ENCODE data around the gene DUSP10. TPM values are rescaled to one million over a fixed set of nuclear protein-coding genes. Genes with fewer than 3 reads are reported as not detected.

Gene DUSP10
- polyA plus RNA-seq, 1 experiment: 35.9 TPM

DNA sequence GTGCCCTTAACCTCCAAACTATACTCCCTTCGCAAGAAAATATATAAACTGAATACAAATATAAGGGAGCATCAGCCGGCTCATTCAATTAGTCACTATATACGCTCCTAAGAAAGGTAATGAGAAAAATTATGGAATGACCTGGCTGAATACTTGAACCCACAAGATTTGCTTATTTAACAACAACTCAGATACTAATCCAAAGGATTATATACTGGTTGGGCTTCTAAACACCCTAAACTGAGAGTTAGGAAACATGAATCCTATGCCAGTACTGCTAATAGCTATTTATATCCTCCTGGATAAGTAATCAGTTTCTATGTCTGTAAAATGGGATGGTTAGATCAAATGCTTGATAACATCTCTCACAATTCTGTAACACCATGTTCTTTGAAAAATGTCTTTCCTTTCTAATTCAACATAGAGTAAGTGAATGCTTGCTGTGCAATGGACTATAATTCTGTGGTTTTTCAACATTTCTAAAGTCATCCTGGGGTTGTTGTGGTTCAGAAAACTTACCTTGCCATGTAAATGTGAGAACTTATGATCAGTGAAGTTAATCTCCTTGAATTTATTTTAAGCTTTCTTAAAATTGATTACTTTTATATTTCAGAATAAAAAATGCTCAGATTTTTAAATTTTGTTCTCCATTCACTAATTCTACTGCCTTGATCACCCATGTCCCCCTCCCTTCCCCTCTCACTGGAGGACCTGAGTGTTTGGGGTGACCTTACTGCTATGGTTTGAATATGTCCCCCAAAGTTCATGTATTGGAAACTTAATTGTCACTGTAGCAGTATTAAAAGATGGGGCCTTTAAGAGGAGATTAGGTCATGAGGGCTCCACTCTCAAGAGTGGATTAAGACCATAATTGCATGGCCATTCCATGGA lies 14.5 kb downstream of the DUSP10 start:
- H3K27me3 ChIP-seq (ENCODE audit: control insufficient read depth, insufficient read depth, low read length): no peaks in the 10 kb centered on the region
- CTCF ChIA-PET: interaction anchor here (1.5 kb wide), 1 partner anchor 728 kb away, joined by 6 read pairs; no protein-coding TSS in a partner anchor
- H3K27ac ChIP-seq (ENCODE audit: low read depth, low read length): no peak overlapping the region
- no peaks in the 10 kb centered on the region; the same call in 1 of the 2 replicates for H3K9me3 ChIP-seq (ENCODE audit: control insufficient read depth, insufficient read depth, low read length)
- POLR2A ChIA-PET: interaction anchor here (0.6 kb wide), 1 partner anchor 23 kb away, joined by 6 read pairs; no protein-coding TSS in a partner anchor
- H3K4me3 ChIP-seq (ENCODE audit: low read depth, low read length): no peak overlapping the region
- TF ChIP-seq, protein P1, sequence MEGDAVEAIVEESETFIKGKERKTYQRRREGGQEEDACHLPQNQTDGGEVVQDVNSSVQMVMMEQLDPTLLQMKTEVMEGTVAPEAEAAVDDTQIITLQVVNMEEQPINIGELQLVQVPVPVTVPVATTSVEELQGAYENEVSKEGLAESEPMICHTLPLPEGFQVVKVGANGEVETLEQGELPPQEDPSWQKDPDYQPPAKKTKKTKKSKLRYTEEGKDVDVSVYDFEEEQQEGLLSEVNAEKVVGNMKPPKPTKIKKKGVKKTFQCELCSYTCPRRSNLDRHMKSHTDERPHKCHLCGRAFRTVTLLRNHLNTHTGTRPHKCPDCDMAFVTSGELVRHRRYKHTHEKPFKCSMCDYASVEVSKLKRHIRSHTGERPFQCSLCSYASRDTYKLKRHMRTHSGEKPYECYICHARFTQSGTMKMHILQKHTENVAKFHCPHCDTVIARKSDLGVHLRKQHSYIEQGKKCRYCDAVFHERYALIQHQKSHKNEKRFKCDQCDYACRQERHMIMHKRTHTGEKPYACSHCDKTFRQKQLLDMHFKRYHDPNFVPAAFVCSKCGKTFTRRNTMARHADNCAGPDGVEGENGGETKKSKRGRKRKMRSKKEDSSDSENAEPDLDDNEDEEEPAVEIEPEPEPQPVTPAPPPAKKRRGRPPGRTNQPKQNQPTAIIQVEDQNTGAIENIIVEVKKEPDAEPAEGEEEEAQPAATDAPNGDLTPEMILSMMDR (IDR thresholded peaks at IDR 0.05; ENCODE audit: low read depth, low read length): no peak
- DNase-seq (ENCODE audit: low read depth, low spot score): no peak

DNA sequence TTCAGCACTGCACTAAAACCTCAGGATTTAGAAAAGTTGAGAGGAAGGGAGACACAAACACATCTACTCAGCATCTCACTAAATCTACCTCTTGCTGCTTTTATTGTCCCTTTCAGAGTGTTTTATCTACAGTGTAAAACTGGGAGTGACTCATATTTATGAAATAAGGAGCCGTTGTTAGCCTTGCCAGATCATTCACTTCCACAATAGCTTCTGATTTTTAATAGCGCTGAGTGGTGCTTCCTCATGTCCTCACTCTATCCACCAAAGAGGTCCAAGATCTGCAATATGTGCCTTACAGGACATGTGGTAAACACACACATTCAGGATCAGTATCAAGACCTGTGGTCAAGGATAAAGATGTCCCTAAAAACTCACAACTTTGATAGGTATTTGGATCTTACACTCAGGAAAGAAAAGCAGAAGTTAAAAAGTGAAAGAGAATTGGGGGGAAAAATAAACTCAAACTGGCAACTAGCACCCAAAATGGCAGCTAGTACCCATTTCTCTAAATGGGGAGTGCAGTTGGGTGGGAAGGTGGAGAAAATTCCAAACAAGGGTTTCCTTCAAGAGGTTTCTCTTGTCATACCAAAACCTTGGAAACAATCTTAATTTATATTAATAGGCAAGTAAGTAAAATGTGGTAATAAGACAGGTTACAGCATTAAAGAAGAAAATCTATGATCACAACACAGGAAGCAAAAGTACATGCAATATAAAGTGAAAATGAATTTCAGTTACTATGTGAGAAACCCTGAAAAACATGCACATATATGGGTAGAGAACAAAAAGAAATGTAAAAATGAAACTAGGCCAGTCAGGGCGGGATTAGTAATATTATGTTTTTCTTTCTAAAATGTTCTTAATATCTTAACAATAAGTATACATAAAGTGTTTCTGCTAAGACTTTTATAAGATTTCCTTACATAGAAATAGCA lies 15.9 kb downstream of the DUSP10 start:
- Histone ChIP-seq H3K27ac (ENCODE audit: low read depth, low read length) (no peak overlapping the region), H3K9me3 (ENCODE audit: control insufficient read depth, insufficient read depth, low read length) (no peaks in the 10 kb centered on the region; the same call in 1 of the 2 replicates), H3K4me3 (ENCODE audit: low read depth, low read length) (no peak overlapping the region), H3K27me3 (ENCODE audit: control insufficient read depth, insufficient read depth, low read length) (no peaks in the 10 kb centered on the region)
- ChIA-PET CTCF (interaction anchor here (0.7 to 1.6 kb wide), 4 partner anchors 11 to 729 kb away, joined by 4 to 11 read pairs (median 6); no protein-coding TSS in a partner anchor), POLR2A (interaction anchor here (4.2 kb wide), 1 partner anchor 16 kb away, joined by 19 read pairs; the partner anchor contains the start of gene DUSP10)
- DNase-seq (ENCODE audit: low read depth, low spot score): no peak
- TF ChIP-seq, protein P1 (IDR thresholded peaks at IDR 0.05; ENCODE audit: low read depth, low read length): no peak

DNA sequence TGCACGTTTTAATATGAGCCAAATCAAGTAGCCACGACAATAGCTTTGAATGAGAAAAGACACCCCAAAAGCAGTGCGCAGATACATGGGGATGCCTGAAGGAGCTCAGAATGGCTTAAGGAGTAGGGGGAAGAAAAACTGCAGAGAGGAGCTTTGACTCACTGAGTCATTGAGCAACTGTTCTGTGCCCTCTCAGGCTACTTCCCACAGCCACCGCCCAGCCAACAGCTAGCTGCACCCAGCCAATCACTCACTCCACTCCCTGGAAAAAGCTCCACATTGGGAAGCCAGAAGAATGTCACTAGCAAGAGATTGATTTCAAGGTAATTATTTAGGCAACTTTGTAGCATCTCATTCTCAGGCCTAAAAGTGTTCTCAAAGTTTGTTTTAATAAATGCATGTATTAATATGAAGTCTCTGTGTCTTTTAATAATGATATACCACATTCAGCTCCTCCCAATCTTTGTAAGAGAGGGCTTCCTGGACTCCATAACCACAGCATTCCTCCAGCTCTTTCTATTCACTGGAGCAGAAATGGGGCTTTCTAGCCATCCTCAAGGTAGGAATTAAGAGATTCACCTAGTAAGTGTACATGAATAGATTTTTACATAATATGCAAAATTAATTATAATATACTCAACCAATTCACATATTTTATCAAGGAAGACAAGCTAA lies 16.8 kb downstream of the DUSP10 start:
- H3K9me3 ChIP-seq (ENCODE audit: control insufficient read depth, insufficient read depth, low read length): no peaks in the 10 kb centered on the region; the same call in 1 of the 2 replicates
- H3K27ac ChIP-seq (ENCODE audit: low read depth, low read length): no peak overlapping the region
- no peaks in the 10 kb centered on the region for H3K27me3 ChIP-seq (ENCODE audit: control insufficient read depth, insufficient read depth, low read length)
- no peak overlapping the region for H3K4me3 ChIP-seq (ENCODE audit: low read depth, low read length)
- TF ChIP-seq, protein P1 (IDR thresholded peaks at IDR 0.05; ENCODE audit: low read depth, low read length): no peak
- ChIA-PET POLR2A (interaction anchor here (4.2 kb wide), 1 partner anchor 16 kb away, joined by 19 read pairs; the partner anchor contains the start of gene DUSP10), CTCF (interaction anchor here (0.5 to 1.6 kb wide), 5 partner anchors 10 to 1488 kb away, joined by 4 to 11 read pairs (median 5); no protein-coding TSS in a partner anchor)
- DNase-seq (ENCODE audit: low read depth, low spot score): no peak

DNA sequence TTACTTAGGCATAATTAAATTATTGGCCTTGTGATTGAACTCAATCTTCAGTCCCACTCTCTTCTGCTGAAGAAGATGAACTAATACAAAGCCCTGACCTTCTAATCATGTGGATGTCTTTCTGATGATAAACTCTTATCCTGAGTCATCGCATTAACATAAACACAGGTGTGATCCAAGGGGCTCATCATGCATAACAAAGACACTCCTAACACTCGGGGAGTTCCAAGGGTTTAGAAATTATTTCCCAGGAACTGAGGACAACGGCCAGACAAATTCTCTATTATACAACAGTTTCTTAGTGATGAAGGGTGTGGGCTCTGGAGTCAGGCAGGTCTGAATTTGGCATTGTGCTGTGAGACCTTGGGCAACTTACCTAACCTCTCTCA lies 18.0 kb downstream of the DUSP10 start:
- Histone ChIP-seq H3K9me3 (ENCODE audit: control insufficient read depth, insufficient read depth, low read length) (no peaks in the 10 kb centered on the region; the same call in 1 of the 2 replicates), H3K4me3 (ENCODE audit: low read depth, low read length) (no peak overlapping the region), H3K27me3 (ENCODE audit: control insufficient read depth, insufficient read depth, low read length) (no peaks in the 10 kb centered on the region), H3K27ac (ENCODE audit: low read depth, low read length) (no peak overlapping the region)
- CTCF ChIA-PET: interaction anchor here (0.9 kb wide), 1 partner anchor 460 kb away, joined by 3 read pairs; no protein-coding TSS in a partner anchor
- no peak for DNase-seq (ENCODE audit: low read depth, low spot score)
- TF ChIP-seq, protein P1 (IDR thresholded peaks at IDR 0.05; ENCODE audit: low read depth, low read length): no peak
- POLR2A ChIA-PET: interaction anchor here (4.2 kb wide), 1 partner anchor 18 kb away, joined by 19 read pairs; the partner anchor contains the start of gene DUSP10

All from AG04450 (cell line).